HCT116 (cell line): ENCODE measurements around the gene TRAF5. TPM values are rescaled to one million over a fixed set of nuclear protein-coding genes. Genes with fewer than 3 reads are reported as not detected.

ENCODE experiments used
- ATAC-seq: fragments of 200-7000 bp; cut with Tn5 transposase; 2 replicates; pipeline ENCODE4 v1.9.1; 2020; ENCODE audit warnings: mild to moderate bottlenecking, moderate library complexity
- BruUV-seq: library from RNA; stranded (reverse); fragments of 400-500 nt; replicated peaks from 2 replicates; lab custom pipeline; 2021; lab: Mats Ljungman, UMichigan
- CTCF ChIA-PET: fragments of 300-600 bp; sonication (Branson Sonifier 250); formaldehyde crosslinking; loops from one replicate; lab custom pipeline; 2021; ENCODE audit warnings: antibody characterized with exemption; lab: Charles Lee
- POLR2A ChIA-PET: fragments of 300-600, 350-600 bp; sonication (Branson Sonifier 250); formaldehyde crosslinking; loops from one replicate; lab custom pipeline; 2021; ENCODE audit warnings: antibody characterized with exemption; lab: Charles Lee
- RAD21 ChIA-PET, 2 experiments: fragments of 300-600 bp; sonication (Branson Sonifier 250); formaldehyde crosslinking; loops; one replicate each; lab custom pipeline; 2023; ENCODE audit warnings: low total read pairs in 2 of 2; ENCODE audit not compliant: uncharacterized antibody in 2 of 2, unreplicated experiment in 2 of 2, low non-redundant PET in 1 of 2; lab: Charles Lee
- DNase-seq: peaks from one replicate; pipeline ENCODE4 v3.0.0-alpha.2; 2010; ENCODE audit warnings: low read depth, low spot score
- H2AFZ ChIP-seq: fragments of 200-600 bp; shearing (Covaris generic), sonication (generic); 2 replicates; pipeline ENCODE4 v1.6.1; 2017; ENCODE audit warnings: low read depth, mixed run types, mixed read lengths, antibody characterized with exemption, low read length; ENCODE audit not compliant: poor library complexity, severe bottlenecking
- H3K27ac ChIP-seq: 2 replicates; pipeline ENCODE4 v1.5.1; 2012; ENCODE audit warnings: low read depth, low read length
- H3K27me3 ChIP-seq: fragments of 200-600 bp; sonication (generic); 2 replicates; pipeline ENCODE4 v1.6.1; 2016; ENCODE audit warnings: mixed run types, low read length, mixed read lengths; ENCODE audit not compliant: insufficient read depth
- H3K36me3 ChIP-seq, 2 experiments: fragments of 200-500 bp in 1 of 2; fragments of 200-600 bp in 1 of 2; sonication (Bioruptor generic) in 1 of 2; sonication (generic) in 1 of 2; 2 replicates each; pipeline versions ENCODE4 v1.5.1 to v1.6.1; 2014 to 2016; ENCODE audit warnings: low read length in 2 of 2, inconsistent platforms in 1 of 2, mixed read lengths in 1 of 2, mixed run types in 1 of 2; ENCODE audit not compliant: insufficient read depth in 2 of 2, control insufficient read depth in 1 of 2
- H3K4me1 ChIP-seq, 2 experiments: fragments of 200-600 bp in 1 of 2; sonication (generic) in 1 of 2; 2 replicates each; pipeline versions ENCODE4 v1.5.1 to v1.6.1; 2012 to 2017; ENCODE audit warnings: low read length in 2 of 2, inconsistent platforms in 1 of 2, mild to moderate bottlenecking in 1 of 2, mixed read lengths in 1 of 2, mixed run types in 1 of 2, moderate library complexity in 1 of 2; ENCODE audit not compliant: insufficient read depth in 2 of 2, control insufficient read depth in 1 of 2
- H3K4me2 ChIP-seq: fragments of 200-600 bp; sonication (generic); 2 replicates; pipeline ENCODE4 v1.6.1; 2017; ENCODE audit warnings: mixed run types, low read length, mixed read lengths
- H3K4me3 ChIP-seq, 2 experiments: fragments of 200-600 bp in 1 of 2; sonication (generic) in 1 of 2; replicated peaks in 1 of 2; 2 replicates each; pipeline ENCODE4 v1.5.1; 2011 to 2016; ENCODE audit warnings: low read length in 2 of 2, control low read depth in 1 of 2, low read depth in 1 of 2, mild to moderate bottlenecking in 1 of 2, mixed read lengths in 1 of 2, mixed run types in 1 of 2
- H3K79me2 ChIP-seq: fragments of 200-600 bp; sonication (generic); 2 replicates; pipeline ENCODE4 v1.6.1; 2017; ENCODE audit warnings: mild to moderate bottlenecking, mixed run types, low read length, moderate library complexity, mixed read lengths; ENCODE audit not compliant: insufficient read depth
- H3K9ac ChIP-seq: fragments of 200-600 bp; sonication (generic); 2 replicates; pipeline ENCODE4 v1.6.1; 2016; ENCODE audit warnings: low read length, mixed read lengths
- H3K9me2 ChIP-seq: fragments of 200-600 bp; sonication (generic), shearing (Covaris generic); 2 replicates; pipeline ENCODE4 v1.6.1; 2017; ENCODE audit warnings: mixed run types, mild to moderate bottlenecking, moderate library complexity; ENCODE audit not compliant: insufficient read depth
- H3K9me3 ChIP-seq, 2 experiments: fragments of 200-500 bp in 1 of 2; fragments of 200-600 bp in 1 of 2; sonication (Bioruptor generic) in 1 of 2; sonication (generic) in 1 of 2; 2 replicates each; pipeline ENCODE4 v1.6.1; 2014 to 2017; ENCODE audit warnings: low read length in 2 of 2, mixed read lengths in 2 of 2, inconsistent platforms in 1 of 2, low read depth in 1 of 2, mild to moderate bottlenecking in 1 of 2, mixed run types in 1 of 2, moderate library complexity in 1 of 2; ENCODE audit not compliant: control insufficient read depth in 1 of 2, insufficient read depth in 1 of 2
- H4K20me1 ChIP-seq: fragments of 200-600 bp; sonication (generic), shearing (Covaris generic); 2 replicates; pipeline ENCODE4 v1.6.1; 2017; ENCODE audit warnings: mixed run types, mild to moderate bottlenecking, moderate library complexity; ENCODE audit not compliant: insufficient read depth
- ATF3 ChIP-seq: IDR thresholded peaks from 2 replicates; pipeline ENCODE4 v1.6.1; 2012
- CBX3 ChIP-seq: IDR thresholded peaks from 2 replicates; pipeline ENCODE4 v1.6.1; 2012; ENCODE audit warnings: low read depth
- CTCF ChIP-seq, 3 experiments: fragments of 200-600 bp in 1 of 3; sonication (generic) in 1 of 3; IDR thresholded peaks in 2 of 3; conservative IDR thresholded peaks in 1 of 3; 2 replicates each; pipeline ENCODE4 v1.5.1; 2012 to 2017; ENCODE audit warnings: low read depth in 2 of 3, low read length in 2 of 3, antibody characterized with exemption in 1 of 3, borderline replicate concordance in 1 of 3, control low read depth in 1 of 3, mild to moderate bottlenecking in 1 of 3, mixed read lengths in 1 of 3, mixed run types in 1 of 3, moderate library complexity in 1 of 3; ENCODE audit not compliant: insufficient read depth in 1 of 3
- EGR1 ChIP-seq: IDR thresholded peaks from 2 replicates; pipeline ENCODE4 v1.6.1; 2012; ENCODE audit warnings: low read depth
- ELF1 ChIP-seq: IDR thresholded peaks from 2 replicates; pipeline ENCODE4 v1.6.1; 2012; ENCODE audit warnings: low read depth, borderline replicate concordance
- EZH2 ChIP-seq: fragments of 200-600 bp; sonication (generic); IDR thresholded peaks from 2 replicates; pipeline ENCODE4 v1.6.1; 2017; ENCODE audit warnings: antibody characterized with exemption, mixed run types
- EZH2phosphoT487 ChIP-seq: fragments of 200-600 bp; IDR thresholded peaks from 2 replicates; pipeline ENCODE4 v1.6.1; 2018; ENCODE audit warnings: antibody characterized with exemption, borderline replicate concordance
- JUND ChIP-seq: IDR thresholded peaks from 2 replicates; pipeline ENCODE4 v1.6.1; 2012
- MAX ChIP-seq: IDR thresholded peaks from 2 replicates; pipeline ENCODE4 v1.6.1; 2012
- POLR2A ChIP-seq: IDR thresholded peaks from 2 replicates; pipeline ENCODE4 v1.7.0; 2011; ENCODE audit warnings: borderline replicate concordance; ENCODE audit not compliant: insufficient read depth, insufficient read length; ENCODE audit errors: extremely low read depth
- POLR2AphosphoS5 ChIP-seq: IDR thresholded peaks from 2 replicates; pipeline ENCODE4 v1.6.1; 2011; ENCODE audit warnings: mild to moderate bottlenecking, low read depth, low read length, moderate library complexity
- RAD21 ChIP-seq: IDR thresholded peaks from 2 replicates; pipeline ENCODE4 v1.6.1; 2012; ENCODE audit warnings: low read depth, mild to moderate bottlenecking
- REST ChIP-seq: IDR thresholded peaks from 2 replicates; pipeline ENCODE4 v1.6.1; 2012; ENCODE audit warnings: low read depth
- YY1 ChIP-seq: IDR thresholded peaks from 2 replicates; pipeline ENCODE4 v1.6.1; 2011; ENCODE audit warnings: low read length, low read depth, moderate library complexity, mild to moderate bottlenecking; ENCODE audit not compliant: insufficient replicate concordance; ENCODE audit errors: extremely low read depth
- ZBTB33 ChIP-seq: IDR thresholded peaks from 2 replicates; pipeline ENCODE4 v1.6.1; 2011; ENCODE audit warnings: mild to moderate bottlenecking, low read length, moderate library complexity; ENCODE audit not compliant: insufficient replicate concordance; ENCODE audit errors: extremely low read depth
- ZFX ChIP-seq: fragments of 450-650 bp; IDR thresholded peaks from 2 replicates; pipeline ENCODE4 v1.6.1; 2017
- intact Hi-C: fragments of 100-400 bp; cut with micrococcal nuclease; formaldehyde crosslinking; loops from 2 replicates; pipeline ENCODE4 v1.10.0; 2022
- total RNA-seq: library from RNA; stranded (reverse); gene quantifications from one replicate; pipeline ENCODE4 v1.2.1, GENCODE V29; 2021; ENCODE audit not compliant: unreplicated experiment

The TRAF5 gene
- total RNA-seq, 1 experiment from 2014 or later = 6.5 TPM

GRCh38 chr1:211341999-211342398 is 15.4 kb downstream of the TRAF5 start:
- no peak for DNase-seq
- Histone ChIP-seq H2AFZ (no peak overlapping the region), H3K4me3 (no peak overlapping the region), H3K27me3 (no peaks in the 10 kb centered on the region), H3K4me2 (no peak overlapping the region), H3K9ac (no peak overlapping the region), H3K36me3 (no peaks in the 10 kb centered on the region), H3K4me1 (peaks cover 3 to 24% of the 10 kb centered on the region in 2 experiments; a peak in 2 of 4 replicates), H3K9me3 (no peaks in the 10 kb centered on the region), H3K9me2 (no peaks in the 10 kb centered on the region), H3K79me2 (no peaks in the 10 kb centered on the region), H3K27ac (no peak overlapping the region), H4K20me1 (no peaks in the 10 kb centered on the region)
- ChIA-PET CTCF (no interaction called here), RAD21 (no interaction called here), POLR2A (no interaction called here)
- intact Hi-C loops = no loop called here
- ATAC-seq = no peak
- TF ChIP-seq ATF3 (no peak), MAX (no peak), ZFX (no peak), CTCF (IDR thresholded peaks at IDR 0.05 in 2 of 3, conservative IDR thresholded peaks at IDR 0.05 in 1 of 3; ENCODE audit: borderline replicate concordance in 1 of 3, insufficient read depth in 1 of 3, low read depth in 2 of 3, low read length in 2 of 3) (no peak), EZH2phosphoT487 (no peak), REST (no peak), EZH2 (no peak), POLR2A (no peak), CBX3 (no peak), ELF1 (no peak), YY1 (no peak), POLR2AphosphoS5 (no peak), EGR1 (no peak), JUND (no peak), ZBTB33 (no peak), RAD21 (no peak)
- BruUV-seq = no TSS peak
